GM19238 (cell line): ENCODE measurements around the gene ZNF682.
"Not testable (repeated sequence)": the region's sequence is repeated elsewhere in the genome, so short reads cannot be mapped to it uniquely, and the experiment has no call there.

Experiments used
- DNase-seq: peaks from one replicate; pipeline ENCODE4 v3.0.0; 2011; ENCODE audit warnings: low spot score; ENCODE audit not compliant: insufficient read length

The ZNF682 gene

DNA sequence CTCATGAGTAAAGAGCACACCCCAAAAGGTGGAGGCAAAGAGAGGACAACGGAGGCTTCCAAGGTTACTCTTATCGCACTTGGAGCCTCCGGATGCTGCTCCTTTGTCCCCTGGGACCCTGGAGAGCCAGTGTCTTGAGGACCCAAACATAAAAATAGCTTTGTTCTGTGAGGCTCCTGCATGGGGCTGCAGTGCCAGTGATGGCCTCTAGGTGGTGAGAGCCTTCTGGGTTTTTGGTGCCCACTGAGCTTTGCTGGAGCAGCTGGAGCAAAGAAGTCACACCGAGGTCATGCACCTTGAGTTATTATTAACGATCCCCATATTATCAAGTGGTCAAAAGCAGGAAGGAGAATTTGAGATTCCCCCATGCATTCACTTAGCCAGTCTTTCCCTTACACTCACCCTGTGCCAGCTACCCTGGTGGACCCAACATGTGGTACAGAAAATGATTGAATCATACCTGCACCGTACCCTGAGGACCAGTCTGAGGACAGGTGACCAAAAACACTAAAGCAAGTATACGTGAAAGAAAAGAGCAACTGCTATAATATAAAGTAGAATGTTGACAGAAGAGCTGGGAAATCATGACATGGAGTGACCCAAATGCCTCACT, 41.5 kb downstream of the ZNF682 start:
- DNase-seq: no peak

DNA sequence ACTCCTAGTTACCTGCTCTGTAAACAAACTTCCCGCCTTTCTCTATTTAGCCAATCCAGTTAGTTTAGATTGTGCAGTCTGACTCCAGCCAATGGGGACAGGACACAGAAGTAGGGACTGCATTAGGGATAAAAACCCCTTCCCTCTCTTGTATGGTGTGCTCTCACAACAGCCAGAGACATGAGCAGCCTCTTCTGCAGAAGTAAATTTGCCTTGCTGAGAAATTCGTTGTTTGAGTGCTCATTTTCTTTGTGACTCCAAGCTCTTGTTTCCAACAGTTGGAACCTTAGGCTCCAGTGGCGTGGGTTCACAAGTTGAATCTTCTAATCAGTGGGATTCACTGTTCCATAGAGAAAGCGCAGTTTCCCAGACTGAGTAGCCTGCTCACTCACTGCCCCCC, 72.4 kb downstream of the ZNF682 start:
- no peak for DNase-seq

DNA sequence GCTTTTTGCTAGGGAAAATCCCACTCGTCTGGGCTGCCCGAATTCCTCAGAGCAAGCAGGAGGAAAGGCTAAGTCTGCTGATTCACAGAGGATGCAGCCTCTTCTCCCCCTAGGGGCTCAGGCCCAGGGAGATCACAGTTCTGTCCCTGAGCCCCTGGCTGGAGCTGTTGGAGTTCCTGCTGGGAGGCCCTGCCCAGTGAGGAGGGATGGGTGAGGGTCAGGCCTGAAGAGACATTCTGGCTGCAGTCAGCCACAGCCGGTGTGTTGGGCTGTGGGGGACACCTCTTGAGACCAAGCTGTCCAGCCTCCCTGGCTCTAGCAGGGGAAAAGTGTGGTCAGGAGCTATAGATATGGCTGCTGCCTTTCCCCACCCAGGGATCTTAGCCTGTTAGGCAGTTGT, 73.2 kb downstream of the ZNF682 start:
- not testable (repeated sequence) for DNase-seq

GRCh38 chr19:19964416-19964815, 74.9 kb downstream of the ZNF682 start:
- no peak for DNase-seq

DNA sequence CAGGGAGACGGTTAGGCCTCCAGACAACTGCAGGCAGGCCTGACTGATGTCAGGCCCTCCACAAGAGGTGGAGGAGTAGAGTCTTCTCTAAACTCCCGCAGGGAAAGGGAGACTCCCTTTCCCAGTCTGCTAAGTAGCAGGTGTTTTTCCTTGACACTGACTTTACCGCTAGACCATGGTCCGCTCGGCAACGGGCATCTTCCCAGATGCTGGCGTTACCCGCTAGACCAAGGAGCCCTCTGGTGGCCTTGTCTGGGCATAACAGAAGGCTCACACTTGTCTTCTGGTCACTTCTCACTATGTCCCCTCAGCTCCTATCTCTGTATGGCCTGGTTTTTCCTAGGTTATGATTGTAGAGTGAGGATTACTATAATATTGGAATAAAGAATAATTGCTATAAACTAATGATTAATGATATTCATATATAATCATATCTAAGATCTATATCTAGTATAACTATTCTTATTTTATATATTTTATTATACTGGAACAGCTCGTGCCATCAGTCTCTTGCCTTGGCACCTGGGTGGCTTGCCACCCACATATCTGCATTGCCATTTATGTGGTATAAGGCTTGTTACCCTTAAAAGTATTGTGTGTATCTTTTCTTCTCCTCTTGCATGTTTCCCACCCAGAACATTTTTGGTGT, 80.0 kb downstream of the ZNF682 start:
- DNase-seq: not testable (repeated sequence)

- DNase-seq: not testable (repeated sequence)
These were observed 81.5 kb downstream of the ZNF682 start for GRCh38 chr19:19957766-19958165.

DNA sequence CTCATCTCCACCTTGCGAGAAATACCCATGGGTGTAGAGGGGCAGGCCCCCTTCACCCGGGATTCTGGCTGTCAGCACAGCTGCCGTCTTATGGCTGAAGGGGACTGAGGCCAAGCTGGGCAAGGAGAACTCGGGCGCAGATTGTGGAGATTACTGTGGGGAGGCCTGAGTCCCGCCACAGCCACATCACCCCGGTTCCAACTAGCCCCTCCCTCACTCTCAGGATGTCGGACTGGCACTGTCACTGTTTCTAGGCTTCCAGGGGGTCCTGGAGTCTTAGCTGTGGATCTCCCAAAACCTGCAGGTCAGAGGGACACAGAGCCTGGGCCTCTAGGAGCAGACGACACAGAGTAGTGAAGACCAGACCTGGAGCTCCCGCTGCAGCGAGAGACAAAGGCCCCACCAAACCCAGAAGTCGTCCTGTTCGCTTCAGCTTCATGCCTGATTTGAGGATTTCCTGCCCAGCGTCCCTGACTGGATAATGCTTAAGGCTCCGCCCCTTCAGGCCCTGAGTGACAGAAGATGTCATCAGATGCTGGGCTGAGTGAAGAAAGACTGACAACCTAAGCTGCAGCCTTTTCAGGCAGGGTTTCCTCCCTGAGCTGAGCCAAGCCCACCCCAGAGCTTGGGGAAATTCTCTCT, 82.8 kb downstream of the ZNF682 start:
- no peak for DNase-seq

DNA sequence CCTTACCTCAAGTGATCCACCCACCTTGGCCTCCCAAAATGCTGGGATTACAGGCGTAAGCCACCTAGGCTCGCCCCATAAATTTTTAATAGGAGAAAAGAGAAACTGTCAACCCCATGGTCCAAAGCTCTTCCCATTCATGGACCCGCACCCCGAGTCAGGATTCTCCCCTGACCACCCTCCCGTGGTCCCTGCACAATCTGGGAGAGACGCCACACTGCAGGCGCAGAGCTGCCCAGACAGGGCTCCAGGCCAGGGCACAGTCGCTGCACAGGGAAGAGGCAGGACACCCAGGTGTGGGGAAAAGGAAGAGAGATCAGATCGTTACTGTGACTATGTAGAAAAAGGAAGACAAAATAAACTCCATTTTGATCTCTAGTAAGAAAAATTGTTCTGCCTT, 84.1 kb downstream of the ZNF682 start:
- no peak for DNase-seq
